GM12875 (cell line): ENCODE data around the gene POMGNT1.

Source experiments
- H3K4me3 ChIP-seq: one replicate; pipeline ENCODE4 v1.5.1; 2011; ENCODE audit warnings: low read depth, low read length, control low read depth
- TF ChIP-seq, protein P1 (sequence below): IDR thresholded peaks from 2 replicates; pipeline ENCODE4 v1.5.1; 2011; ENCODE audit warnings: low read depth, mild to moderate bottlenecking, control low read depth, inconsistent platforms, low read length, moderate library complexity, borderline replicate concordance; ENCODE audit not compliant: insufficient read depth

Gene POMGNT1

DNA sequence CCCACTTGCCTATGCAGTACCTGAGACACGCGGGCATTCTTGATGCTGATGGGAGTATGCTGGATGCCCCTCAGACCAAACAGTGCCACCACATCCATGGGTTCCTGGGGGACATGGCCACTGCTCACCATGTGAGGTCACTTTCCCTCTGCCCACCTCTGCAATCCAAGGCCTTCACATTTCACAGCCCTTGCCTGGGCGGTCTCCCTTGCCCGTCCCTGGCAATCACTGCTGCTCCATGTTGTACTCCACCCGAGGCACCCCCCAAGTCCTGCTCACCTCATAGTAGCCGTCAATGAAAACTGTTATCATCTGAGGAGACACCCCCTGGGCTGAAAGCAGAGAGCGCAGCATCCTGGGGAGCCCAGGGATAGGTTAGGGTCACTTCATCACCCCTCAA is 4.9 kb downstream of the POMGNT1 start:
- TF ChIP-seq, protein P1, sequence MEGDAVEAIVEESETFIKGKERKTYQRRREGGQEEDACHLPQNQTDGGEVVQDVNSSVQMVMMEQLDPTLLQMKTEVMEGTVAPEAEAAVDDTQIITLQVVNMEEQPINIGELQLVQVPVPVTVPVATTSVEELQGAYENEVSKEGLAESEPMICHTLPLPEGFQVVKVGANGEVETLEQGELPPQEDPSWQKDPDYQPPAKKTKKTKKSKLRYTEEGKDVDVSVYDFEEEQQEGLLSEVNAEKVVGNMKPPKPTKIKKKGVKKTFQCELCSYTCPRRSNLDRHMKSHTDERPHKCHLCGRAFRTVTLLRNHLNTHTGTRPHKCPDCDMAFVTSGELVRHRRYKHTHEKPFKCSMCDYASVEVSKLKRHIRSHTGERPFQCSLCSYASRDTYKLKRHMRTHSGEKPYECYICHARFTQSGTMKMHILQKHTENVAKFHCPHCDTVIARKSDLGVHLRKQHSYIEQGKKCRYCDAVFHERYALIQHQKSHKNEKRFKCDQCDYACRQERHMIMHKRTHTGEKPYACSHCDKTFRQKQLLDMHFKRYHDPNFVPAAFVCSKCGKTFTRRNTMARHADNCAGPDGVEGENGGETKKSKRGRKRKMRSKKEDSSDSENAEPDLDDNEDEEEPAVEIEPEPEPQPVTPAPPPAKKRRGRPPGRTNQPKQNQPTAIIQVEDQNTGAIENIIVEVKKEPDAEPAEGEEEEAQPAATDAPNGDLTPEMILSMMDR, result no peak
- H3K4me3 ChIP-seq, result no peak overlapping the region

DNA sequence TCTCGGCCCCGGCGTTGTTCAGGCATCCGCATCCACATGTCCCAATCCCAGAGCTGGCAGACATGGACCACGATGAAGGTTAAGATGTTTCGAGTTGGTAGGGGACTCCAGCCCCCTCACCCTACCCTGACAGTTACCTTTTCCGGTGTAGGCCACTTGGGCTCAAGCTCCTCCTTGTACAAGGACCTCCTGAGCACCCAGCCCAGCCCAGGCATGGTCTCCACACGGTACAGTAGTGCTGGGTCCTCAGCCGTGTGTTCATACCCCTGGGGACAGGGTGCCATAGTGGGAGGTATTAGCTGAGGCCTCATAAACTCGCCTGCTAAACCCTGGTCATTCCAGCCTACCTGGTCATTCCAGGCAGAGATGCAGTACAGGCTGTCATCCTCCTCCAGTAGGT is 6.1 kb downstream of the POMGNT1 start:
- TF ChIP-seq, protein P1, result no peak

DNA sequence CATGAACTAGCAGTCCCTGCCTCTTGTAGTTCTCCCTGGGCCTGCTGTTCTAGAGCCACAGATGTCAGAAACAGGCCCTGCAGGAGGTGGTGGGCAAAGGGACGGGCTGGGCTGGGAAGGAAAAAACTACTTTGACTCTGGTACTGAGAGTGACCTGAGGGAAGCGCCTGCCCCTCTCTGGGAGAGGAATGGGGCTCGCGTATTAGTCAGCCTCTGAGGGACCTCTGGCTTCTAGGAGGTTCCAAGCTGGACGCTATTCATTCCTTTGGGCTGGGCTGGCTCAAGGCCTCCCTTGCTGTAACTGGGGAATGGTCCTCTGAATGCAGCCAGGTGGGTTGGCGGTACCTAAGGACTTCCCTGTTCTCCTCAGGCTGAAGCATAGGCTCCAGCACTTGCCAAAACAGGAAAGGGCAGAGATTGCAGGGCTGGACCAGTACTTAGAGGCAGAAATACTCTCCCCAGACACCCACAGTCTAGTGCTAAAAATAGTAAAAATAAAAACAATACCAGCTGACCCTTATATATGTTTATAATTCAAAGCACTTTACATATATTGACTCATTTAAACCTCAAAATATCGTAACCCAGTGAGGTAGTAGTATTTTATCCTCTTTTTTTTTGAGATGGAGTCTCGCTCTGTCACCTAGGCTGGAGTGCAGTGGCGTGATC is 7.1 kb downstream of the POMGNT1 start:
- no peak overlapping the region for H3K4me3 ChIP-seq
- TF ChIP-seq, protein P1, result no peak

More for the DNA sequence above, 6.1 kb downstream of the POMGNT1 start:
- no peak overlapping the region for H3K4me3 ChIP-seq

DNA sequence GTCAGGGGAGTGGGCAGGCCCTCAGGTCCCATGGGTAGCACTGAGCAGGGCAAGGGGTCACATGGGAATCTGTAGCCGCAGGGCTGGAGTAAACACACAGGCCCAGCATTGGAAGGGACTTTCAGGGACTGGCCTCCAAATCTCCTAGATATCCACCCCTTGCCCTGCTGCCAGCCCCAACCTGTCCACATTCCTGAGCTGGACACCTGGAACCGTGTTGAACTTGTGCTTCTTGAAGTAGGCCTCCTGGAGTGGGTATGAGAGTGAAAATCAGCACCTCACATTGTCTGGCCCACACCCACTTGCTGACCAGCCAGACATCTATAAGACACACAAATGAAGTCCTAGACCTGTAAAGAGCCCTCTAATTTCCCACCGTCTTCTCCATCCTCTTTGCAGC is 7.7 kb downstream of the POMGNT1 start:
- TF ChIP-seq, protein P1, result no peak
- no peak overlapping the region for H3K4me3 ChIP-seq

DNA sequence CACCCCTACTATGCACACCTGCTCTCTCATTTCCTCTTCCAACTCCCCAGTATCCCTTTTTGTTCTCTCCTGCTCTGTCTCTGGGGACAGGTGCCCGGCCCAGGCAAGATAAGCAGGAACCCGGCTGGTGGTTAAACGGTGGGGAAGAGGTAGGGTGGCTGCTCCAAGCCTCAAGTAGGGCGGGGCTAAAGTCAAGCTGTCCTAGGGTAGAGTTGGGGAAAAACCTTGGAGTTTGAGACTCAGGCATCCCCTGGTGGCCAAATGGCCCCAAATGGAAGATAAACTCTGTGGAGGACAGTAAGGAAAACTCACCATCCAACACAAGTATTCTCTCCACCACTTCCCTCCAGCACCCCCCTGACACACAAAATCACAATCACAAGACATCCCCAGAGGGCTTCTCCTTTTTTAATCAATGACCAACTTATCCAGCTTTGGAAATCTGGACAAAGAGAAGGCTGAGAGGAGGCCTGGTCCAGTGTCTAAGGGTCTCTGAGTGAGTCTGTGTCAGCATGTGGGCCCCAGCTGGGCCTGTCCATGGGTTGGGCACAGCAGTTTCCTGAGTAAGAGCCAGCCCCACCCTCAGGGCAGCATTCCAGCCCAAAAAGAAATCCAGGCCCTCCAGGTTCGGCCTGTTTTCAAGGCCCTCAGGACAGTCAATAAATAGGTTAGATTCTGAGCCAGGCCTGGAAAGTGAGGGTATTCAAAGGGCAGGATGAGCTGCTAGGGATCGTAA is 9.8 kb downstream of the POMGNT1 start:
- TF ChIP-seq, protein P1, result no peak
- H3K4me3 ChIP-seq, result no peak overlapping the region

DNA sequence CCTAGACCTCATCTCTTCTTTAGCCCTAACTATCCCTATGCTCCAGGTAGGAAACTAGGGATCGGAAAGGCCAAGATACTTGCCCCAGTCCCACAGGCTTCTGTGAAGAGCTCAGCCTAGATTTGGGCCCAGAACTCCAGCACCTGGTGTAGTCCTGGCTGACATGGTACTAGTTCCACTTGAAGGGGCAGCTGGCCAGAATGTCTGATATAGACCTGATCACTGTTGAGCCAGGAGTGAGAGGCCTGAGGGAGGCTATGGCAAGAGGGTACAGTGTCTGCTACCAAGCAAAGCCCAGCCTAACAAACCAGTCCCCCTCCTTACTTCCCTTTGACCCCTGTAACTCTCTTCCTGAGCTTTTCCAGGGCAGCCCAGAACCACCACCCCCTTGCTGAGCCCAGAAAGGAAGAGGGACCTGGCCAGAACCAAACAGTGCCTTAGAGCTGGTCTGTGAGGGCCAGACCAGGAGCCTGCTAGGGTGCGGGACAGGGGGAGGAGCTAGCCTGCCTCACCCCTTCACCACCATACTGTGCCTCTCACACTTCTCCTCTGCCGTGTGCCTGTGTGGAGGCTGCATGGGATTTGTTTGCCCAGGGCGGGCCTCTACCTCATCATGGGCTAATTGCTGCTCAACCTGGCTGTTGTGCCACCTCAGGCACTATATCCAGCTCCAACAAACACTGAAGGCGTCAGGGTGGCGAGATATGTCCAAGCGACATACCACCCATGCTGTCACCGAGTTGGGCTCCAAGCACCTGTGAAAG is 10.9 kb downstream of the POMGNT1 start:
- H3K4me3 ChIP-seq, result no peak overlapping the region
- TF ChIP-seq, protein P1, result no peak
